ENCODE results near the gene MOGAT2.
A peak's percentile ranks its signal among the peaks of the same experiment; 100 is the strongest.
"Not testable (repeated sequence)": the region's sequence is repeated elsewhere in the genome, so short reads cannot be mapped to it uniquely, and the experiment has no call there.

Gene MOGAT2

DNA sequence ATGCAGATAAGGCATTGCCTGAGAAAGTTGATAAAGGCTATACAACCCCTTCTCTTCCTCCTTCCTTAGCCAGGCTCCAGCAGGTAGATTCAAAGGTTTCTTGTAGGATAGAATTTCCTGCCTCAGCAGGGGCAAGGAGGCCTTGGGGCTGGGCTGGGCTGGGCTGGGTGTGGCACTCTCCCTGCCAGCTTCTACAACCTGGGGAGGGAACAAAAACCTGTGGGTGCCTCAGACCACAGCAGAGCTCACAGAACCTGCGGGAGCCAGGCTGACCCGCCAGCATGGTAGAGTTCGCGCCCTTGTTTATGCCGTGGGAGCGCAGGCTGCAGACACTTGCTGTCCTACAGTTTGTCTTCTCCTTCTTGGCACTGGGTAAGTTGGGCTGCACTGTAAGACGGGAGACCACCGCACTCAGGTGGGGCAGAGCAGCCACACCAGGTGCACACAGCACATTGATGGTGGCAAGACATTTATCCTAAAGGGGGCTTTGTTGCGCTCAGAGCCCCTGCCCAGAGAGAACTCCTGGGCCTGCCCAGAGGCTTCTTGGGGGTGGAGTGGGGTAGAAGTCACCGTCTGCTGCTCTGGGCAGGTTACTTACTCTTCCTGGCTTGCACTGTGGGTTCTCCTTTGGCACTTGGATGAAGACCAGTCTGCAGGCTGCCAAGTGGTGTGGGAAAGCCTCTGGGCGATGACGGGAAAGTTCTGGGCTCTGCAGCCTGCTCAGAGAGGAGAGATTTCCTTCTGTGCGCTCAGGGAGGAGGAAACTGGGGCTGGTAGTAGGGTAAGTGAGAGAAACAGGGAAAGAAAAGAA is at the start of gene MOGAT2:
Gene MOGAT2, plus strand, starts transcription at position 231 of the 811 bp plus-strand sequence. Its CDS starts 51 bp downstream, at position 282.
- no peak for DNase-seq (ENCODE audit: low read depth)

DNA sequence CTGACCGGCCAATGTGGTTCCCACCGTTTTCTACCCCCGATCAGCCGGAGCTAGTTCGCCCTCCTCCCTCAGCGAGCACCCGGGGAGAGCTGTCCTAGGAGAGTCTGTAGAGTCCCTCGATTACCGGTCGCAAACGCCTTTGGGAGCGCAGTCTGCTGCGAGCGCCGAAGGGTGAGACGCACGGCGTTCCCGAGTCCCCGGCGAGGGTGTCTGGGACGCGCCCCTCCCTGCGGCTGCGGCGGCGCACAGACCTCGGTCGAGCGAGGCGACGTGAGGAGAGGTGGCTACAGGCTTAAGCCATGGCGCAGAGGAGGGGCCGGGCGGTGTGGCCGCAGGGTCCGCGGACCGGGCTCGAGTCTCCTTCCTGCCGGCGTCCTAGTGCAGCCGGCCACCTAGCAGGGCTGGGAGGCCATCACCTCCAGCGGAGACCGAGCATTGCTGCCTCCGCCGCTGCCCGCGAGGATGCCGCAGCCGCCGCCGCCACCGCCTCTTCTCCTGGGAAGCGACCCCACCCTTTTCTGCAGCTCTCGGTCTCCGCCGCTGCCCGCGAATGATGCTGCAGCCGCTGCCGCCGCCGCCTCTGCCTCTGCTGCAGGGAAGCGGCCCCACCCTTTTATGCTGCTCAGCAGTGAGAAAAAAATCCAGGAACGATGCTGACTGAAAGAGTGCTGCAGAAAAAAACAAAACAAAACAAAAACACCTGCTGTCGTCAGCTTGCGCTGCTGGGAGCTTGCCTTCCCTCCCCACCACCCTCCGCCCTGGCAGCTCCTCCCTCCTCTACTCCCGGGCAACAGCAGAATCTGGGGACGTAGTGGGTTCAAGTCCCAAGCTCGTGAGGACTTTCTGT is 49.0 kb upstream of the MOGAT2 start, which contains the start of gene MAP6:
Gene MAP6, minus strand, starts transcription at position 588 of the 847 bp plus-strand sequence. CDS start 669 bp downstream, outside the sequence.
- no peak for DNase-seq (ENCODE audit: low read depth)

DNA sequence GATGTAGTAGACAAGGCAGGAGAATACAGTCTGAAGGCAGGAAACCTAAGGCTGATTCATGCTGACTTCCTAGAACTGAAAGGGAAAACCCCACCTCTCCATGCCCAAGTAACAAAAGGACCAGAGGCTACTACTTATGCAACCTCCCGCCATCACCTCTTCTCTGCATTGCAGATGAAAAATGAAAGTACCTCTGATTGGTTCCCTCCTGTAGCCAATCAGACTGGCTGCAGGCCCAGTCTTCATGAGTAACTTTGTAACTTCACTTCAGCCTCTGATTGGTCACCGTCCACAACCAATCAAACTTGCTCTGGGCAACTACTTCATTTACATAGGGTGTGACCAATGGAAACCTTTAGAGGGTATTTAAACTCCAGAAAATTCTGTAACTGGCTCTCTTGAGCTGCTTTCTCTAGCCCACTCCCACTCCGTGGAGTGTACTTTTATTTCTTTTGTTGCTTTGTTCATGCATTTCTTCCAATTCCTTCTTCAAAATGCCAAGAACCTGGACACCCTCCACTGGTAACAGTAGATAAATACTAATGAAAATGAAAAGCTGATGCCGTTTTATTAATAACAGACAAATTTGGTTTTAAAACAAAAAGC is 43.6 kb upstream of the MOGAT2 start:
- DNase-seq (ENCODE audit: low read depth), result peak; percentile 80

DNA sequence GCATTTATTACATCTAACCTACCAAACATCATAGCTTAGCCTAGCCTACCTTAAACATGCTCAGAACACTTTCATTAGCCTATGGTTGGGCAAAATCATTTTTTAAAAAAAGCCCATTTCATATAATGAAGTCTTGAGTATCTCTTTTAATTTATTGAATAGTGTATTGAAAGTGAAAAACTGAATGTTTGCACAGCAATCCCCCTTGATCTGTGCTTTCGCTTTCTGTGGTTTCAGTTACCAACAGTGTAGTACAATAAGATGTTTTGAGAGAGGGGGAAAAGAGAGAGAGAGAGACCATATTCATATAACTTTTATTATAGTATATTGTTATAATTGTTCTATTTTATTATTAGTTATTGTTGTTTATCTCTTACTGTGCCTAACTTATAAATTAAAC is 40.4 kb upstream of the MOGAT2 start:
- no peak for DNase-seq (ENCODE audit: low read depth)

DNA sequence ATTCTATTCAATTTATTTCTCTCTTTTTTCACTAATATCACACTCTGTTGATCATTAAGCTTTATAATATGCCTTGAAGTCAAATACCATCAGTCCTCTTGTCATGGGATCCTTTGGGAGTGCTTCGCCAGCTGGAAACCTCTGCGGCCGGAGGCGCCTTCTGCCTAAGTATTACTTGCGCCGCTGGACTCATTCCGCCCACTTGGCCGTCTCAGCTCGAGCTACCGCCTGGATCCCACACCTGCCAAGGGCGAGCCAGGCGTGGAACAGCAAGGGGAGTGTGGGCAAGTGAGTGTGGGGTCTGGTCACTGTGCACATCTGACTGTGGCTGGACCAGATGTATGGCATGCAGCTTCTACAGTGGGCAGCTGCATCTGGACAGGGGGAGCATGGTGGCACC is 39.7 kb upstream of the MOGAT2 start:
- no peak for DNase-seq (ENCODE audit: low read depth)

DNA sequence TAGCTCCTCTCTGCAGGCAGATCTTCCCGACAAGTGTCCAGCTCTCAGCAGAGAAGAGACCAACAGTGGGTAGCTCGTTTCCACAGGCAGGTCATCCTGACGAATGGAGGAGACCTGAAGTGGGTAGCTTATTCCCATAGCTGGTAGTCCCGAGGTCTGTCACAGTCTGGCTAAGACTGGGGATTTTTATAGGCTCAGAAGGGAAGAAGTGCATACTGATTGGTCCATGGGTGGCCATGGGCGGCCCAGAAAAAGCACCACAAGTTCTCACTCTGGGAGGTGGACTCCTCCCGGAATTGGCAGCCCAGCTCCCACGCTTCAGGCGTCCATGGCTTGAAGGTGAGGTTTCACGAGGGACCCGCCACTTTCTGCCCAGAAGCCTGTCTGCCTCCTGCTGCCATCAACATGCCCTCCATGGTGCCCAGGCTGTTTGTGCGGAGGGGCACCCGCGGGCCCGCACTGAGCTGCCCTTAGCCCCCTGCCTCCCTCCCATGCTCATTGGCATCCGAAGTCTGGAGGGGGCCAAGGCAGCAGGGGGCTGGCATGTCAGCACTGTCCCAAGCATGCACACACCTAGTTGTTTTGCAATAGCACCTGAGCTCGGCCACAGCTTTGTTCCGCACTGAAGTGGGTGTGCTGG is 38.9 kb upstream of the MOGAT2 start:
- DNase-seq (ENCODE audit: low read depth), result no peak

DNA sequence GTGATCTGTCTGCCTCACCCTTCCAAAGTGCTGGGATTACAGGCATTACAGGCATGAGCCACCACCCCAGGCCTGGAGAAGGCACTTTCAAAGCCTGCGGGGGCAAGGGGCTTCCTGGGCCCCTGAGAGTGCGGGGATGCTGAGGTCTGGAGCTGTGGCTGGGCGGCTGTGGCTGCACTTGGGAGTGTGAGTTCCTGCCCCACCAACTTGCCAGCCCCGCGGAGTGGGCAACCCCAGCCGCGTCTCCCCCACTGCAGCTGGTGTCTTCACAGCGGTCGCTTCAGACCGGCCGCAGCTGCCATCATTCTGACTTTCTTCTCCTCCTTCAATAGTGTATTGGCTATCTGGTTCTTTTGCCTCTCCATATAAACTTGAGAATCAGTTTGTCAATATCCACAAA is 38.1 kb upstream of the MOGAT2 start:
- DNase-seq (ENCODE audit: low read depth), result no peak

DNA sequence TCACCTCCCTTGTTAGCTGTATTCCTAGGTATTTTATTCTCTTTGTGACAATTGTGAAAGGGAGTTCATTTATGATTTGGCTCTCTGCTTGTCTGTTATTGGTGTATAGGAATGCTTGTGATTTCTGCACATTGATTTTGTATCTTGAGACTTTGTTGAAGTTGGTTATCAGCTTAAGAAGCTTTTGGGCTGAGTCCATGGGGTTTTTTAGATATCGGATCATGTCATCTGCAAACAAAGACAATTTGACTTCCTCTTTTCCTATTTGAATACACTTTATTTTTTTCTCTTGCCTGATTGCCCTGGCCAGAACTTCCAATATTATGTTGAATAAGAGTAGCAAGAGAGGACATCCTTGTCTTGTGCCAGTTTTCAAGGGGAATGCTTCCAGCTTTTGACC is 33.8 kb upstream of the MOGAT2 start:
- not testable (repeated sequence) for DNase-seq (ENCODE audit: low read depth)

DNA sequence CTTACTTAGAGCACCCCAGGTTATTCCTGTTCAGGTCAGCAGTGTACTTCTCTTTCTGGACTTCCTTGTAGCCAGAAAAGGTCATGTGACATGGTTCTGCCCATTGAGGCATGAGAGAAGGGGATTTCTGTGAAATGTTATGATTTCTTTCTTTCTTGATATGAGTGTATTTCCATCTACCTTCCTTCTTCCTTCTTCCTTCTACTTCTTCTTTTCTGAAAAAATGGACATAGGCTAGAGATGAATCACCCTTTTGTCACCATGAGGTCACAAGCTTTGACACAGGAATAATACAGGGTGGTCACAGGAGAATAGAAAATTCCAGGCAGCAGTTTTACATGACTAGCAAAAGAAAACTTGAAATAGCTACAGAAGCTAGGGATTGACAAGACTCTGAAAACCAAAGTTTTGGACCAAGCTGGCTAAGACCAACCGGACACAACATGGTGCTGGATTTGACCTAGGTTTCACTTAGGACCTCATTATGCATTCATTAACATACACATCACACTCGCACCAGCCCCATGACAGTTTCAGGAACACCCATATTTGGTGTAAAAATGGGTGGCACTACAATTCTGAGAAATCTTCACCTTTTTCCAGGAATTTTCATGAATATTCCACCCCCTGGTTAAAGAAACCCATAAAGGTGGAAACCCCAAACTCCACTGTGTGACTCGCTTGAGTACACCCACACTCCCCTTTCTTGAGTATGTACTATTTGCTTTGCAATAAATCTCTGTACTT is 27.6 kb upstream of the MOGAT2 start:
- DNase-seq (ENCODE audit: low read depth), result no peak

DNA sequence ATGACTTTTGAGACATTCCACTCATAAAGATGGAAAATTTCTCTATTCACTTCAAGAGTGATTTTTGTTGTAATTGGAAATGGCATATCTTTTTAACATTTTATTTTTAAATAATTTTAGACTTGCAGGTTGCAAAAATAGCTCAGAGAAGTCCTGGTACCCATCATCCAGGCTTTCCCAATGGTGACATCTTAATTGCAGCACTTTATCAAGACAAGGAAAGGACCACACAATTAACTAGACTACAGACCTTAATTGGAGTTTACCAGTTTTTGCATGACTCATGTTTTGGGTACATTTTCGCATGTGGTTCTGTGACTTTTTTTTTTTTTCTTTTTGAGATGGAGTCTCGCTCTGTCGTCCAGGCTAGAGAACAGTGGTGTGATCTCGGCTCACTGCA is 25.8 kb upstream of the MOGAT2 start:
- no peak for DNase-seq (ENCODE audit: low read depth)

DNA sequence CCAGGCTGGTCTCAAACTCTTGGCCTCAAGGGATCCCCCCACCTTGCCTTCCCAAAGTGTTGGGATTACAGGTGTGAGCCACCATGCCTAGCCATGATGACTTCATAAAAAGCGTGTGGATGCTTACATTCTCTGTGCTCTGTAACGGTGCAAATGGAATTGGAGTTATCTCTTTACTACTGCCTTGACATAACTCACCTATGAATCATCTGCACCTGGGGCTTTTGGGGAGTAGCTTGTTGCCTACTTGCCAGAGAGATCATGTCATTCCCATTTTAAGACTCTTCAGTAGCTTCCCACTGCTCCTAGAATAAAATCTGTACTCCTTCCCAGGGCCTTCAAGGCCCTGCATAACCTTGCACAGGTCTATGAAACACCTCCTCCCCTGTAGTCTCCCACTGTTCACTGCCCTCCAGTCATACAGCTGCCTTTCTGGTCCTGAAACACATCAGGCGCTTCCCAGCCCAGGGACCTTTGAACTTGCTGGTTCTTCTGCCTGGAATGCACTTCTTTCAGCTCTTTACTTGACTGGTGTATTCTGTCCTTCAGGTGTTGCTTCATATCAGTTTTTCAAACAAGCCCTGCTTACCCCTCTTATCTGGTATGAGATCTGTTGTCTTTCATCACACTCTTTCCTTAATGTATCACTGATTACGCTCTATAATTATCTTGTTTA is 19.6 kb upstream of the MOGAT2 start:
- no peak for DNase-seq (ENCODE audit: low read depth)

DNA sequence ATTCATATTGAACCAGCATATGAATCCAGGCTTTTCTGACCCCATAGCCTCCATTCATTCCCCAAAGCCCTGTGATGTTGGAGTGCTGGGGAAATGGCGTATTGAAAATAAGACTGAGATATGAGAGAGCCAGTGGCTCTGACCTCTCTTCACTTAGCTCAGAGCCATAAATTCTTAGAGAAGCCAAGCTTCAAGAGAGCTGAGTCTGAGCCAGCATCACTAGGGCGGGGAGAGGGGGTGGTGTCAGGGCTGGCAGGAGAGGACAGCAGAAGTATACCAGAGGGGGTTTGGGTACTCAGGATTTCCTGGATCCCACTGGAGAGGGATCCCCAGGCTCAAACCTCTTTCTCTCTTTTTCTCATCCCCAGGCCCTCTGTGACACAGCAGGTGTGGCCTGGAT is 16.7 kb upstream of the MOGAT2 start:
- DNase-seq (ENCODE audit: low read depth), result no peak

DNA sequence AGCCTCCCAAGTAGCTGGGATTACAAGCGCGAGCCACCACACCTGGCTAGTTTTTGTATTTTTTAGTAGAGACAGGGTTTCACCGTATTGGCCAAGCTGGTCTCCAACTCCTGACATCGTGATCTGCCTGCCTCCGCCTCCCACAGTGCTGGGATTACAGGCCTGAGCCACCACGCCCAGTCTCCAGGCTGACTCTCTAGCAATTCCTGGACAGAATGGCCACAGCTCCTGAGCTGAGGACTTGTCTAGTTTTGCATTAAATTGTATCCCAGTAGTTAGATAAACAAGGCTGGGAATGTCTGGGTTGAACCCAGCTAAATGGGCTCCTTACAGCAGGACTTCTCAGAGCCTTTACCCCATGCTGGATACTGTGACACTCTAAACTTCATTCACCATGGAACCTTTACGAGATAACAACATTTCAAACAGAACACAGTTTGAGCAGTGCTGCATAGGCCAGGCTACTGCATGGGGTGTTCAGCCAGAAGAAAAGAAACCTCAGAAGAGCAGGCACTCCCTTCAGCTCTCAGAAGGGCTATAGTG is 13.9 kb upstream of the MOGAT2 start:
- no peak for DNase-seq (ENCODE audit: low read depth)

DNA sequence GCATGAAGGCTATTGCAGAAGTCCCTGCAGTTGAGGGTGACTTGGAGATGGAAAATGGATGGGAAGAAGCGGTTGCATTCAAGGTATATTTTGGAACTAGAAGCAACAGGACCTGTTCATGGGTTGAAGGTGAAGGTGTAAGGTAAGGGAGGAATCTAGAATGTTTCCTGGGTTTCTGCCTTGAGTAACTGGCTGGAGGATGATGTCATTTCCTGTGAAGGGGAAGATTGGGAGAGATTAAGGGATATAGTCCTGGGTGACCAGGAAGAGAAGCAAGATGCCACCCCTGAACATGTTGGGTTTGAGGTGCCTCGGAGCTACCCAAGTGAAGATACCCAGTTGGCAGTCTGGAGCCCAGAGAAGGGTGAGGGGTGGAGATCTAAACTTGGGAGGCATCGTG is 12.1 kb upstream of the MOGAT2 start:
- no peak for DNase-seq (ENCODE audit: low read depth)

DNA sequence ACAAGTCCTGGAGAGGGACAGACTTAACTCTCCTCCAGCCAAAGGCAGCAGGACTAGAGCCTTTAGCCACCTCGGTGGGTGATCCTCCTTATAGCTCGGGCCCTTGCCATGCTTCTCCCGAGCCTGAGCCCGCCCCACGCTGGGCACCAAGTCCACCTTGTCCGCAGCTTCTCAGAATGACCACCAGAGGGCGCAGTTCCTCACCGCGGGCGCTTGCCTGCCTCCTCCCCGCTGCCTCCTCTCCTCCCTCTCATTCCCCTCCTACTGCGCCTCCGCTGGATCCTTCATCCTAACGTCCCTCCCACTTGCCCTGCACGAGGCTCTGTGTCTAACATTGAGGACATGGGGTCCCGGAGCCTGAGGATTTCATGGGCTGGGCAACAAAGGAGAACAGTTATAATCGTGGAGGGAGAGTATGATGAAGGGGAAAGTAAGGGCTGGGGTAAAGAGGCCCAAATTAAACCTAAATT is 11.3 kb upstream of the MOGAT2 start:
- peak; percentile 74 for DNase-seq (ENCODE audit: low read depth)

DNA sequence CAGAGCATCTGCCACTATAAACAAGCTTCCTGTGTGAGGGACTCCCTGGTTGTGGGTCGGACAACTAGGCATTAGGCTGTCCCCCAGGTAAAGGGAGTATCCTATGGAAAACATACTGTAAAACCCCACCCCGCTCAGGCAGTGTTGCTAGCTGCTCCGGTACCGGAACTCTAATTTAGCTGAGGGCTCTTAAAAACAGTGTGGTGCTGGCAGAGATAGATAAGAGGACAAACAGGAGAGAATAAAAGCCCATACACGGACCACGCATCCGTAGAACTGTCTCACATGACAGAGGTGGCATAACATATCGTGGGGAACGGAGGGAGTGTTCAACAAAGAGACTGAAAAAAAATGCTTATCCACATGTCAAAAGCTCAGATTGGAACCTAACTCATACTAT is 3.4 kb upstream of the MOGAT2 start:
- no peak for DNase-seq (ENCODE audit: low read depth)

DNA sequence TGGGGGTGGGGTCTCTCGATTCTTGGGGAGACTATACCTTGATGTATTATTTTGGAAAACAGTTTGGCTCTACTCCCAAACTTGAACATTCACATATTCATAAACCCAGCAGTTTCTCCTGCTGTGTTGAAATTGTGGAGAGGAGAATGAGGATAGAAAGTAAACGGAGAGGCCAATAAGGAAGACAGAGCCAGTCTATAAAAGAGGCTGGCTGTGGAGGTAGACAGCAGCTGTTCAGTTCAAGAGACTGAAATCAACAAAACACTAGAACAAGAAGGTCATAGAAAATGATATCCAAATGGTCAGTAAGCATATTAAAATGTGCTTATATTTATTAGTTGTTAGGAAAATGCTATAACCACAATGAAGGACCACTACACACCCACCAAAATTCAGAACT is 1.9 kb upstream of the MOGAT2 start:
- no peak for DNase-seq (ENCODE audit: low read depth)

DNA sequence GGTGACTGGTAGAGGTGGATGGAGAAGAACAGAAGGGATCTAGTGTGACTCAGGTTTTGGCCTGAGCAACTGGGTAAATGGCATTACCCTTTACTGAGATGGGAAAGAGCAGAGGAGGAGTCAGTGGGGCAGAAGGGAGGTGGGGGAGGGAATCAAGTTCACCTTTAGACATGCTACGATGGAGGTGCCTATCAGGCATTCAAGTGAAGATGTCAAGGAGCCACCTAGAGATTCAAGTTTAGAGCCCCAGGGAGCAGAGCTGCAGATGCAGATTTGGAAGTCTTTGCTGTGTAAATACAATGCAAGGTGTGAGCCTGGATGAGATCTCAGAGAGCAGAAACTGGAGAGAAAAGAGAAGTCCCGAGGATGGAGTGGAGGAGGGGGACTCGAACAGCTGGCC is 979 bp upstream of the MOGAT2 start:
- DNase-seq (ENCODE audit: low read depth), result no peak

DNA sequence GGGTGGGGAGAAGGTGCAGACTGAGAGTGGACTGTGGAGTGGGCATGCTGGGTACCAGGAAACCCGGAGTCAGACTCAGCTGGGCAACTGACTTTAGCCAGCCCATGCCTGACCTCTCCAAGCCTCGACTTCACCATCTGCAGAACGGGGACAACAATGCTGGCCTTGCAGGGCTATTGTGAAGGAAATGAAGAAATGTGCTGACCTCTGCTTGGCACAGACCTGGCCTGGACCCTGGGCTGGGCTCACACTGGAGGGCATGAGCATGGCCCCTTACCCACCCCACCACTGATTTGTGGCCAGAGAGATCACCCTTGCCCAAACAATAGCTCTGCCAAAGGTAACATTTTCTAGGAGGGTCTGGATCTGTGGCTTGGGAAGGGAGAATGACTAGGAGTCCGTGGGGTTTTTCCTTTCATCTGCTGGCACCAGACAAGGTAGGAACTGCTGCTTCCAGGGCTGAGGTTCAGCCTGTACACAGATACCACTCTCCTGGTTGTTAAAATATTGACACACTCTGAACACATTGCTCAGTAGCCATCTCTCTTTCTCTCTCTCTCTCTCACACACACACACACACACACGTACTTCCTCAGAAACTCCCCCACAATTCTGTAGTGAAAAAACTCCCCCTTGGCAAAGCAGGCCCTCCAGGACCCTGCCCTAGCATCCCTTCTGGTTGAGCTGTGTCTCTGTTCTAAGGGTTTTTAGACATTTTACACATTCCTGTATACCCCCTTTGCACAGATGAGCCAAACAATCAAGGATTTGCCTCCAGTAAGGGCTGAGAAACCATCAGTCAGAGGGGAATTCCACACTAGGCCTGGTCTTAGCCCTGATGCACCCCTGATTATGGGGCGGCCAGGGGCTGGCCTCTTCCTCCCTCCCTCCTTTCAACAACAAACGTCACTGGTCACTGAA is 1.0 kb downstream of the MOGAT2 start:
- DNase-seq (ENCODE audit: low read depth), result no peak
